Measurements from ENCODE around the gene DOK5. TPM values are rescaled to one million over a fixed set of nuclear protein-coding genes. Genes with fewer than 3 reads are reported as not detected.

Gene DOK5
- total and polyA plus RNA-seq, 2 of the 4 experiments (the other 2 are of a cell fraction), result 2.8 to 3.9 TPM

GRCh38 chr20:54640800-54641199, 165.4 kb downstream of the DOK5 start:
- Histone ChIP-seq H2BK20ac (ENCODE audit: low read depth, low read length) (no peak overlapping the region), H3K4me3 (ENCODE audit: insufficient read depth, low read depth, low read length) (no peak overlapping the region), H3K4me2 (ENCODE audit: low read depth, low read length) (no peak overlapping the region), H3K4ac (ENCODE audit: low read depth, low read length) (no peak overlapping the region), H2BK5ac (ENCODE audit: low read depth, low read length, poor library complexity, severe bottlenecking) (no peak overlapping the region), H3K9ac (ENCODE audit: low read depth, low read length) (no peak overlapping the region), H4K20me1 (ENCODE audit: insufficient read depth, low read length) (no peaks in the 10 kb centered on the region), H3K36me3 (ENCODE audit: control insufficient read depth, insufficient read depth, low read length) (no peaks in the 10 kb centered on the region), H2BK15ac (ENCODE audit: low read depth, low read length) (no peak overlapping the region), H3K9me3 (ENCODE audit: control insufficient read depth, insufficient read depth, low read length) (no peaks in the 10 kb centered on the region), H3K56ac (ENCODE audit: extremely low read depth, insufficient read depth, low read length) (no peak overlapping the region), H2BK120ac (ENCODE audit: low read depth, low read length) (no peak overlapping the region), H3K18ac (ENCODE audit: low read depth, low read length) (no peak overlapping the region), H3K23ac (ENCODE audit: low read depth, low read length) (no peak overlapping the region), H4K8ac (ENCODE audit: low read depth in 2 of 2, low read length in 2 of 2) (no peak overlapping the region), H3K79me1 (ENCODE audit: low read depth in 1 of 2, low read length in 2 of 2) (no peaks in the 10 kb centered on the region), H3K9me1 (ENCODE audit: insufficient read depth, low read length) (no peaks in the 10 kb centered on the region), H2AFZ (replicated peaks; ENCODE audit: low read length, poor library complexity) (no peak overlapping the region), H3K27me3 (ENCODE audit: control insufficient read depth, insufficient read depth, low read length) (no peaks in the 10 kb centered on the region), H3K27ac (ENCODE audit: insufficient read depth, low read length) (no peak overlapping the region), H4K5ac (ENCODE audit: low read depth, low read length) (no peak overlapping the region), H4K91ac (ENCODE audit: insufficient read depth, low read depth, low read length) (no peak overlapping the region), H3K14ac (replicated peaks; ENCODE audit: low read depth, low read length) (no peak overlapping the region), H2AK9ac (replicated peaks; ENCODE audit: low read depth, low read length, poor library complexity) (no peak overlapping the region), H2AK5ac (ENCODE audit: low read depth, low read length) (no peak overlapping the region), H3K4me1 (ENCODE audit: control insufficient read depth, insufficient read depth, low read length) (no peaks in the 10 kb centered on the region; the same call in 1 of the 2 replicates)
- no peak for TF ChIP-seq NFE2L2 (IDR thresholded peaks at IDR 0.05; ENCODE audit: low read depth, low read length)
- no peak for TF ChIP-seq RCOR1 (IDR thresholded peaks at IDR 0.05; ENCODE audit: insufficient replicate concordance, low read length)
- no peak for TF ChIP-seq SMC3 (IDR thresholded peaks at IDR 0.05; ENCODE audit: low read depth, low read length)
- TF ChIP-seq CEBPB (IDR thresholded peaks at IDR 0.05; ENCODE audit: low read depth, low read length), result no peak
- no peak for TF ChIP-seq MAFK (IDR thresholded peaks at IDR 0.05; ENCODE audit: low read depth, low read length)
- TF ChIP-seq MXI1 (IDR thresholded peaks at IDR 0.05; ENCODE audit: borderline replicate concordance, low read depth, low read length), result no peak
- no peak for TF ChIP-seq RFX5 (IDR thresholded peaks at IDR 0.05; ENCODE audit: low read depth, low read length)
- no peak for TF ChIP-seq MAZ (IDR thresholded peaks at IDR 0.05; ENCODE audit: borderline replicate concordance, low read depth, low read length)
- TF ChIP-seq POLR2A (IDR thresholded peaks at IDR 0.05; ENCODE audit: low read depth, low read length), result no peak
- no peak for TF ChIP-seq BHLHE40 (IDR thresholded peaks at IDR 0.05; ENCODE audit: low read depth, low read length)
- TF ChIP-seq, protein P1, sequence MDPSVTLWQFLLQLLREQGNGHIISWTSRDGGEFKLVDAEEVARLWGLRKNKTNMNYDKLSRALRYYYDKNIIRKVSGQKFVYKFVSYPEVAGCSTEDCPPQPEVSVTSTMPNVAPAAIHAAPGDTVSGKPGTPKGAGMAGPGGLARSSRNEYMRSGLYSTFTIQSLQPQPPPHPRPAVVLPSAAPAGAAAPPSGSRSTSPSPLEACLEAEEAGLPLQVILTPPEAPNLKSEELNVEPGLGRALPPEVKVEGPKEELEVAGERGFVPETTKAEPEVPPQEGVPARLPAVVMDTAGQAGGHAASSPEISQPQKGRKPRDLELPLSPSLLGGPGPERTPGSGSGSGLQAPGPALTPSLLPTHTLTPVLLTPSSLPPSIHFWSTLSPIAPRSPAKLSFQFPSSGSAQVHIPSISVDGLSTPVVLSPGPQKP (IDR thresholded peaks at IDR 0.05; ENCODE audit: borderline replicate concordance, low read depth, low read length), result no peak
- no peak for TF ChIP-seq FOS (IDR thresholded peaks at IDR 0.05; ENCODE audit: low read depth, low read length)
- no peak for TF ChIP-seq CHD1 (IDR thresholded peaks at IDR 0.05; ENCODE audit: low read depth, low read length)
- TF ChIP-seq, protein P2, sequence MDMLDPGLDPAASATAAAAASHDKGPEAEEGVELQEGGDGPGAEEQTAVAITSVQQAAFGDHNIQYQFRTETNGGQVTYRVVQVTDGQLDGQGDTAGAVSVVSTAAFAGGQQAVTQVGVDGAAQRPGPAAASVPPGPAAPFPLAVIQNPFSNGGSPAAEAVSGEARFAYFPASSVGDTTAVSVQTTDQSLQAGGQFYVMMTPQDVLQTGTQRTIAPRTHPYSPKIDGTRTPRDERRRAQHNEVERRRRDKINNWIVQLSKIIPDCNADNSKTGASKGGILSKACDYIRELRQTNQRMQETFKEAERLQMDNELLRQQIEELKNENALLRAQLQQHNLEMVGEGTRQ (IDR thresholded peaks at IDR 0.05; ENCODE audit: low read depth, low read length), result no peak
- TF ChIP-seq, protein P3, sequence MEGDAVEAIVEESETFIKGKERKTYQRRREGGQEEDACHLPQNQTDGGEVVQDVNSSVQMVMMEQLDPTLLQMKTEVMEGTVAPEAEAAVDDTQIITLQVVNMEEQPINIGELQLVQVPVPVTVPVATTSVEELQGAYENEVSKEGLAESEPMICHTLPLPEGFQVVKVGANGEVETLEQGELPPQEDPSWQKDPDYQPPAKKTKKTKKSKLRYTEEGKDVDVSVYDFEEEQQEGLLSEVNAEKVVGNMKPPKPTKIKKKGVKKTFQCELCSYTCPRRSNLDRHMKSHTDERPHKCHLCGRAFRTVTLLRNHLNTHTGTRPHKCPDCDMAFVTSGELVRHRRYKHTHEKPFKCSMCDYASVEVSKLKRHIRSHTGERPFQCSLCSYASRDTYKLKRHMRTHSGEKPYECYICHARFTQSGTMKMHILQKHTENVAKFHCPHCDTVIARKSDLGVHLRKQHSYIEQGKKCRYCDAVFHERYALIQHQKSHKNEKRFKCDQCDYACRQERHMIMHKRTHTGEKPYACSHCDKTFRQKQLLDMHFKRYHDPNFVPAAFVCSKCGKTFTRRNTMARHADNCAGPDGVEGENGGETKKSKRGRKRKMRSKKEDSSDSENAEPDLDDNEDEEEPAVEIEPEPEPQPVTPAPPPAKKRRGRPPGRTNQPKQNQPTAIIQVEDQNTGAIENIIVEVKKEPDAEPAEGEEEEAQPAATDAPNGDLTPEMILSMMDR (conservative IDR thresholded peaks at IDR 0.05; ENCODE audit: low read depth, low read length), result no peak
- BruUV-seq (replicated peaks), result no TSS peak
- CTCF ChIA-PET, result interaction anchor here (0.9 kb wide), 1 partner anchor 10 kb away, joined by 3 read pairs; no protein-coding TSS in a partner anchor
- ATAC-seq (ENCODE audit: low read depth), result no peak
- in situ Hi-C loops (cut with MboI; ENCODE audit: low sequenced_read_pairs) (no loop called here), dilution Hi-C loops (cut with HindIII; ENCODE audit: low sequenced_read_pairs, unreplicated experiment) (no loop called here), intact Hi-C loops (cut with micrococcal nuclease) (loop anchor here (10.0 kb wide), 1 partner anchor 166 kb away; the partner anchor contains the start of gene DOK5)
- POLR2A ChIA-PET (ENCODE audit: unreplicated experiment), result no interaction called here
- whole genome bisulfite sequencing, 2 experiments (ENCODE audit: extremely low coverage in 2 of 2, insufficient read length in 1 of 2), result no CpG with 5 or more reads among the region's 2 CpGs
- no peak for DNase-seq
